HFFc6 (cell line): Measurements from ENCODE around the gene SEC14L1. TPM values are rescaled to one million over a fixed set of nuclear protein-coding genes. Genes with fewer than 3 reads are reported as not detected.
"Not testable (repeated sequence)": the region's sequence is repeated elsewhere in the genome, so short reads cannot be mapped to it uniquely, and the experiment has no call there.

ENCODE experiments used
- DNase-seq: peaks from one replicate; pipeline ENCODE4 v3.0.0-alpha.2; 2018
- H3K27ac Mint-ChIP-seq: 2 replicates; pipeline ENCODE4 v1.8.0; 2020; ENCODE audit warnings: mild to moderate bottlenecking, mixed read lengths
- H3K27me3 Mint-ChIP-seq: 2 replicates; pipeline ENCODE4 v1.8.0; 2021; ENCODE audit warnings: mild to moderate bottlenecking, moderate library complexity, mixed read lengths; ENCODE audit not compliant: insufficient read depth
- H3K36me3 Mint-ChIP-seq: 2 replicates; pipeline ENCODE4 v1.8.0; 2021; ENCODE audit warnings: low read depth, mixed read lengths
- H3K4me1 Mint-ChIP-seq: 2 replicates; pipeline ENCODE4 v1.8.0; 2020; ENCODE audit warnings: low read depth, mixed read lengths
- H3K4me3 Mint-ChIP-seq: 2 replicates; pipeline ENCODE4 v1.8.0; 2020; ENCODE audit warnings: mild to moderate bottlenecking, moderate library complexity, mixed read lengths
- H3K9me3 Mint-ChIP-seq: 2 replicates; pipeline ENCODE4 v1.8.0; 2020; ENCODE audit warnings: mild to moderate bottlenecking, mixed read lengths
- total RNA-seq, 6 experiments: library from RNA; stranded (reverse); fragmentation: NEBNext Ultra II Directional; extraction: Animal tissue kit (Norgen Biotek cat#: 25700); gene quantifications; 2 replicates in 1 of 6; 3 replicates in 5 of 6; pipeline ENCODE4 v1.2.3, GENCODE V29; 2021
- TF ChIP-seq, protein P1 (sequence below): fragments of 200-600 bp; sonication (generic); IDR thresholded peaks from 2 replicates; pipeline ENCODE4 v1.5.0; 2021; ENCODE audit warnings: antibody characterized with exemption, mild to moderate bottlenecking

The SEC14L1 gene
- total RNA-seq, 6 experiments from 2014 or later, result 63.0 to 91.4 (median 75.0) TPM

DNA sequence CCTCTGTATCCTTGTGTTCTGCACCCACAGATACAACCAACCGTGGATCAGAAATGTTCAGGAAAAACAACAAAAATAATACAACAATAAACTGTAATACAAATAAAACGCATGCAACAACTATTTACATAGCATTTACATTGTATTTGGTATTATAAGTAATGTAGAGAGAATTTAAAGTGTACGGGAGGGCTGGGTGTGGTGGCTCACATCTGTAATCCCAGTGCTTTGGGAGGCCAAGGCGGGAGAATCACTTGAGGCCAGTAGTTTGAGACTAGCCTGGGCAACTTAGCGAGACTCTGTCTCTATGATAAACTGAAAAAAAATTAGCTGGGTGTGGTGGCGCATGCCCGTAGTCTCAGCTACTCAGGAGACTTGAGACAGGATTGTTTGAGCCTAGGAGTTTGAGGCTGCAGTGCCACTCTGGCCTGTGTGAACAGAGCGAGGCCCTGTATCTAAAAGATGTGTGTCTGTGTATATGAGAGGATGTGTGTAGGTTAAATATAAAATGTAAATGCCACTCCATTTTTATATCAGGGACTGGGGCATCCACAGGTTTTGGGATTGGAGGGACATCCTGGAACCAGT is 13.3 kb downstream of the SEC14L1 start:
- TF ChIP-seq, protein P1, sequence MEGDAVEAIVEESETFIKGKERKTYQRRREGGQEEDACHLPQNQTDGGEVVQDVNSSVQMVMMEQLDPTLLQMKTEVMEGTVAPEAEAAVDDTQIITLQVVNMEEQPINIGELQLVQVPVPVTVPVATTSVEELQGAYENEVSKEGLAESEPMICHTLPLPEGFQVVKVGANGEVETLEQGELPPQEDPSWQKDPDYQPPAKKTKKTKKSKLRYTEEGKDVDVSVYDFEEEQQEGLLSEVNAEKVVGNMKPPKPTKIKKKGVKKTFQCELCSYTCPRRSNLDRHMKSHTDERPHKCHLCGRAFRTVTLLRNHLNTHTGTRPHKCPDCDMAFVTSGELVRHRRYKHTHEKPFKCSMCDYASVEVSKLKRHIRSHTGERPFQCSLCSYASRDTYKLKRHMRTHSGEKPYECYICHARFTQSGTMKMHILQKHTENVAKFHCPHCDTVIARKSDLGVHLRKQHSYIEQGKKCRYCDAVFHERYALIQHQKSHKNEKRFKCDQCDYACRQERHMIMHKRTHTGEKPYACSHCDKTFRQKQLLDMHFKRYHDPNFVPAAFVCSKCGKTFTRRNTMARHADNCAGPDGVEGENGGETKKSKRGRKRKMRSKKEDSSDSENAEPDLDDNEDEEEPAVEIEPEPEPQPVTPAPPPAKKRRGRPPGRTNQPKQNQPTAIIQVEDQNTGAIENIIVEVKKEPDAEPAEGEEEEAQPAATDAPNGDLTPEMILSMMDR, result no peak
- Mint-ChIP-seq H3K4me3 (no peak overlapping the region), H3K27me3 (no peaks in the 10 kb centered on the region), H3K9me3 (no peaks in the 10 kb centered on the region), H3K27ac (no peak overlapping the region), H3K36me3 (peaks cover 27% of the 10 kb centered on the region), H3K4me1 (peaks cover 45% of the 10 kb centered on the region)
- no peak for DNase-seq

- Mint-ChIP-seq H3K27ac (no peak overlapping the region), H3K36me3 (peaks cover 22% of the 10 kb centered on the region), H3K9me3 (no peaks in the 10 kb centered on the region), H3K4me3 (no peak overlapping the region), H3K27me3 (no peaks in the 10 kb centered on the region), H3K4me1 (peaks cover 44% of the 10 kb centered on the region)
- DNase-seq, result no peak
- TF ChIP-seq, protein P1, result no peak
Observed at GRCh38 chr17:77155125-77155524, 14.4 kb downstream of the SEC14L1 start.

DNA sequence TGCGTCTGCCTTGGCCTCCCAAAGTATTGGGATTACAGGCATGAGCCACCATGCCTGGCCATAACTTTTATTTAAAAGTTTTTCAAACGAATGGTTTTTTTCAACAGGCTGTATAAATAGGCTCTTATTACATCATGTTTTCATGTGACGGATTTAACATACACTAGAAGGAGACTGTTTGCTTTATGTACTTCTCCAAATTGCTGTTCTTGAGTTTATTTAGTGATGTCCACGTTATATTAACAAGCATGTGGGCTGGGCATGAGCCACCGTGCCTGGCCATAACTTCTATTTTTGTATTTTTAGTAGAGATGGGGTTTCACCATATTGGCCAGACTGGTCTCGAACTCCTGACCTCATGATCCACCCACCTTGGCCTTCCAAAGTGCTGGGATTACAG is 17.0 kb downstream of the SEC14L1 start:
- not testable (repeated sequence) for H3K27me3 Mint-ChIP-seq, H3K9me3 Mint-ChIP-seq, DNase-seq, H3K27ac Mint-ChIP-seq, H3K4me3 Mint-ChIP-seq
- Mint-ChIP-seq H3K4me1 (peaks cover 40% of the 10 kb centered on the region), H3K36me3 (peaks cover 15% of the 10 kb centered on the region)

DNA sequence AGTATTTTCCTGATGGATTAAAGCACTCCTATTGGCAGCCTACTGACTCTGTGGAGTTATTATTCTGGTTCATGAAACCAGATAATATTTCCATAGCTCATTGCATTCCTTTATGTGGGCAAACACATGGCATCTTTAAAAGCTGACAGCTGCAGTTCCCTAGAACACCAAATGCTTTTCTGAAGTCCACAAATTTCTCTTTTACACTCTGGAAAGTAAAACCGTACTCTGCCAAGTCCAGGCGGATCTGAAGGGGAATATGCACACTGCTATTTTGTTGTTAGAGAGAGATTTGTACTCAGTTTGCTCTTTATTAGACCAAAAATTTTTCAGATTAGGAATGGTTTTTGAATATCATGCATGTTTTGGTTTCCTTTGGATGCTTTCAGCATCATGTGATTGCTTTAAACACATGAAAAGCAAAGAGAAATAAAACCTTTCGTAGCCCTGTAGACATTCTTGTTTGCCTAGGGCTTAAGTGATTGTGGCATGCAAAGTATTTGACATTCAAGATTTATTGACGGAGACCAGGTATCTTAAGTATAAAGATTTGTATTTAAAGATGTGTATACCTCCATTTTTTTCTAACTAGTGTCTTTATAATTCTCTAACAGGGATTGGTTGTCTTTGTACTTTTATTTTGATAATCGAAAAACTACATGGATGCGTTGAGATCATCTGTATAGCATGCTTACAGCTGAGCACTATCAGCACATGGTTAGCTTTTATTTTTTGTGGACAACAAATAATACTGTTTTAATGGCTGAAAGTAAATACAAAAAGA is 19.5 kb downstream of the SEC14L1 start:
- Mint-ChIP-seq H3K36me3 (peaks cover 34% of the 10 kb centered on the region), H3K27me3 (no peaks in the 10 kb centered on the region), H3K9me3 (no peaks in the 10 kb centered on the region), H3K27ac (peak overlapping the region; percentile 49; the same call in 1 of the 2 replicates), H3K4me3 (peak overlapping the region; percentile 19; the same call in 1 of the 2 replicates), H3K4me1 (peaks cover 41% of the 10 kb centered on the region)
- TF ChIP-seq, protein P1, result no peak
- no peak for DNase-seq

- Mint-ChIP-seq H3K9me3 (peaks cover 3% of the 10 kb centered on the region; the same call in 1 of the 2 replicates), H3K4me1 (peaks cover 42% of the 10 kb centered on the region), H3K27ac (peak overlapping the region; percentile 49; the same call in 1 of the 2 replicates), H3K36me3 (peaks cover 41% of the 10 kb centered on the region), H3K4me3 (peak overlapping the region; percentile 19; the same call in 1 of the 2 replicates), H3K27me3 (no peaks in the 10 kb centered on the region)
- DNase-seq, result no peak
- TF ChIP-seq, protein P1, result no peak
Observed at GRCh38 chr17:77160875-77161530, 20.2 kb downstream of the SEC14L1 start.

GRCh38 chr17:77161953-77162352 is 21.2 kb downstream of the SEC14L1 start:
- Mint-ChIP-seq H3K4me1 (peaks cover 42% of the 10 kb centered on the region), H3K4me3 (no peak overlapping the region), H3K27ac (no peak overlapping the region), H3K36me3 (peaks cover 47% of the 10 kb centered on the region), H3K27me3 (no peaks in the 10 kb centered on the region; the same call in 1 of the 2 replicates), H3K9me3 (peaks cover 7% of the 10 kb centered on the region; the same call in 1 of the 2 replicates)
- no peak for DNase-seq
- TF ChIP-seq, protein P1, result no peak
